SU-DHL-6 (cell line): ENCODE results near the gene CD47.

Source experiments
- EZH2phosphoT487 ChIP-seq: fragments of 200-600 bp; sonication (generic), shearing (Covaris generic); conservative IDR thresholded peaks from 2 replicates; pipeline ENCODE4 v1.6.1; 2018; ENCODE audit warnings: mild to moderate bottlenecking, antibody characterized with exemption, low read length, moderate library complexity, mixed read lengths
- TF ChIP-seq, protein P1 (sequence below): fragments of 200-600 bp; sonication (generic); IDR thresholded peaks from one replicate; pipeline ENCODE4 v1.5.1; 2017; ENCODE audit warnings: antibody characterized with exemption, mild to moderate bottlenecking, low read length, moderate library complexity; ENCODE audit not compliant: insufficient read depth, poor library complexity, severe bottlenecking

DNA sequence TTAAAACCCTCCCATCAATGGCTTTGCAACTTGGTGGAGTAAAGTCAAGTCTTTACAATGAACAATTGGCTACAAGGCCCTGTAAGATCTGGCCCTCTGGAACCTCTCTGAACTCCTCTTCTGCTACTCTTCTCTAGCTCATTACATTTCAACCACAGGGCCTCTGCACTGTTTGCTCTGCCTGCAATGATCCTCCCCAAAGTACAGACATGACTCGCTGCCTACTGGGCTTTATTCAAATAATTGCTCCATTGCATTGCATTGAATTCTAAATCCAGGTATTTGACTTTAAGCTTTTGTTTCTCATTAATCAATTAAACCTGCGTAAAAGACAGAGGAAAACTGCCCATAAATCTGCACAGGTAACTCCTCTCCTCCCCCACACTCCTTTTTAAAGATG is 96.7 kb downstream of the CD47 start:
- TF ChIP-seq, protein P1, sequence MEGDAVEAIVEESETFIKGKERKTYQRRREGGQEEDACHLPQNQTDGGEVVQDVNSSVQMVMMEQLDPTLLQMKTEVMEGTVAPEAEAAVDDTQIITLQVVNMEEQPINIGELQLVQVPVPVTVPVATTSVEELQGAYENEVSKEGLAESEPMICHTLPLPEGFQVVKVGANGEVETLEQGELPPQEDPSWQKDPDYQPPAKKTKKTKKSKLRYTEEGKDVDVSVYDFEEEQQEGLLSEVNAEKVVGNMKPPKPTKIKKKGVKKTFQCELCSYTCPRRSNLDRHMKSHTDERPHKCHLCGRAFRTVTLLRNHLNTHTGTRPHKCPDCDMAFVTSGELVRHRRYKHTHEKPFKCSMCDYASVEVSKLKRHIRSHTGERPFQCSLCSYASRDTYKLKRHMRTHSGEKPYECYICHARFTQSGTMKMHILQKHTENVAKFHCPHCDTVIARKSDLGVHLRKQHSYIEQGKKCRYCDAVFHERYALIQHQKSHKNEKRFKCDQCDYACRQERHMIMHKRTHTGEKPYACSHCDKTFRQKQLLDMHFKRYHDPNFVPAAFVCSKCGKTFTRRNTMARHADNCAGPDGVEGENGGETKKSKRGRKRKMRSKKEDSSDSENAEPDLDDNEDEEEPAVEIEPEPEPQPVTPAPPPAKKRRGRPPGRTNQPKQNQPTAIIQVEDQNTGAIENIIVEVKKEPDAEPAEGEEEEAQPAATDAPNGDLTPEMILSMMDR = no peak
- no peak for TF ChIP-seq EZH2phosphoT487
